ENCODE measurements around the gene MRPL55. TPM values are rescaled to one million over a fixed set of nuclear protein-coding genes. Genes with fewer than 3 reads are reported as not detected.

MRPL55 gene
- total RNA-seq, 1 donor from 2014 or later: 90.3 TPM

DNA sequence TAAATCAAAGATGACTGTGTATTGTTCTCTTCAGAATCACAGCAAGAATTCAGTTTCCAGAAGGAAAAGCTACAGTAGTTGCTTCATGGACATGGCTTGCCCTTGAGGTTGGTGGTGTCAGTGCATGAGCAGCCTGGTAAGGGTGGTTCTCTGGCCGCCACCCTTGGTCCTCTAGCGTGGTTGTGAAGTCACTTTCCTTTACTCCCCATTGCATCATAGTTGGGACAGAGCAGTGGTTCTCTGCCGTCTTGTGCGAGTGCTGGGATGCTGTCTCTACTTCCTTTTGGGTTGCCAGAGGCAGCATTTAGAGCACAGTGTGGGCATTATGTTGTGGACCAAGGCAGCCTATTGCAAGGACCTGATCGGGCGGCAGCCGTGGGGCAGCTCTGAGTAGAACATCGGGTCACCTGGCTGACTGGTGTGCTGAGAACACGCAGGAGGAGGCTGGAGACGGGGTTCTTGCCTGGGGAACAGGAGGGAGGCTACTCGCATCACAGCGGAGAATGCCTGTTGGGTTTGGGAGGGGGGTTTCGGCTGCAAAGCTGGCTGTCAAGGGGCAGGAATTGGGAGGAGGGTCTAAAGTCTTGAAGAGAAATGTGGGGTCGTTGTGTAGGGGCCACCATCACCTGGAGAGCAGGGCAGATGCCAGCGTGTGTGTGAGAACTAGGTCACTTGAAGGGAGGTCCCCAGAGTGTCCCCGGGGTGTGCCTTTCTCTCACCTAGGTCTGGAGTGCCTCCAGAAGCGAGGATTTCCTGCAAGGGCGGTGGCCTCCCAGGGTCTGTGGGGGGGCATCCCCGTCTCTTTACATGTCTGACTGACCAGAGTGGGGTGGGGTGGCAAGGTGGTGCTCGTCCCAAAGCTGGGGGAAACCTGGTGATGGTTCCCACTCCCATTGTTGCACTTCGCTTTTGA is 20.3 kb downstream of the MRPL55 start:
- no peak for DNase-seq (ENCODE audit: extremely low read depth, low read depth, low spot score)

DNA sequence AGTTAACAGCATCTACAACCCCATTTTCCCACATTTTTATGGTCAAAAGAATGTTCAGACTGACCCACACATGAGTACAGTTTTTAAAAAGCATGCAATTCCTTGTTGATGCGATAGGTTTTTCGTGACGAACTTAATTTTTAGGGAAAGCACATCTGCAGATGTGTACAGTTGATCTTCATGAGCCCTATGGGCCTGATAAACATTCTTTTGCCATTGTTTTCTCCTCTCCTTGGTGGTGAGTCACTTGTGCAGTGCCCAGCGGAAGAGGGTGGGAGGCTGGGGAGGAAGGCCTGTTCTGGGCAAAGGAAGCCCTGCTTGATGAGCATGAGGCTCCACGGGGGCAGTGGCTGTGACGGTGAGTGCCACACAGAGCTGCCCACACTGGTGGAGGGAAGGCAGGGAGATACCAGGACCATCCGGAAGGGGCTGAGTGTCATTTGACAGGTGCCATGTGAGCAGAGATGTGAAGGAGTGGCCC is 21.3 kb downstream of the MRPL55 start:
- DNase-seq (ENCODE audit: extremely low read depth, low read depth, low spot score): peak; percentile 69

DNA sequence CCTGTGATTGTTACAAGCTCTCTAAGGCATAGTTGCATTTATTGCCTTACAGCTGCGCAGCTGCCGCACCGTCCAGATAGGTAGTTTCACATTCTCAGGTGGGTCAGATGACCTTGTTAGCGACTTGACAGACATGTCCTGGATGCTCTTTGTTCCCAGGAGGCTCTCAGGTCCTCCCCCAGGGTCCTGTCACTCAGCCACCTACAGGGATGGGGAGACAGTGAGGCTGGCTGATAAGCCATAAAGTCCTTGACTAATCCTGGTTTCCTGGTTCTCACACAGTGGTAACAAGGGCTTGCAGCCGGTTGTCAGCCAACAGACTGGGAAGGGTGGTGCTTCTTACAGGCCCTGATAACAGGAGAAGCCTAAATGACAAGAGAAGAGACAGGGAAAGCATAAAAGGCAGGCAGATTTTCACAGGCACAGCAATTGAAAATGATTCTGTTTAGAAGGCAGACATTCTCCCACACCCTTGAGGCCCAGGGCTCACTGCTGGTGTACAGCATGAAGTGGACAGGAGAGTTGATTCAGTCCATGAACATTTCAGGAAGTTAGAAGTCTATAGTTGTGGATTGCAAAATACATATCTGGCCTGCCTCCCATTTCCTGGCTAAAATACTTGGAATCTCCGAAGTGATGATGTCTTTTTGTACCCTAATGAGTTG is 23.7 kb downstream of the MRPL55 start:
- peak; percentile 41 for DNase-seq (ENCODE audit: extremely low read depth, low read depth, low spot score)

DNA sequence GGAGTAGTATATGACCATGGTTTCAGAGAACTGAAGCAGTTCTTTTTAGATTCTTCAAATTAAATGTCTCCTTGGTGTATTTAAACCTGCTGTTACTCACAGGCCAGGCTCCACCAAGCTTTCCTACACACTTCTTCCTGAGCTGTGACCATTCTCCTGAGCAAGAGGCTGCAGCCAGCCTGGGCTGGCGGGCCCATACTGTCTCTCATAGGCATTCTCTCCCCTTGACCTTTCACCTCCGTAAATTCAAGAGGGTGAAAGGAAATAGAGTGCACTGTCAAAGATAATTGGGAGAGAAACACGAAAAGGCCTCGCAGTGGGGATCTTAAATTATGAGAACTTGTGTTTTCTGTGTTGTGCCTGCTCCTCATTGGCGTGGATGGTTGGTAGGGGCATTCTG is 24.3 kb downstream of the MRPL55 start:
- DNase-seq (ENCODE audit: extremely low read depth, low read depth, low spot score): no peak

DNA sequence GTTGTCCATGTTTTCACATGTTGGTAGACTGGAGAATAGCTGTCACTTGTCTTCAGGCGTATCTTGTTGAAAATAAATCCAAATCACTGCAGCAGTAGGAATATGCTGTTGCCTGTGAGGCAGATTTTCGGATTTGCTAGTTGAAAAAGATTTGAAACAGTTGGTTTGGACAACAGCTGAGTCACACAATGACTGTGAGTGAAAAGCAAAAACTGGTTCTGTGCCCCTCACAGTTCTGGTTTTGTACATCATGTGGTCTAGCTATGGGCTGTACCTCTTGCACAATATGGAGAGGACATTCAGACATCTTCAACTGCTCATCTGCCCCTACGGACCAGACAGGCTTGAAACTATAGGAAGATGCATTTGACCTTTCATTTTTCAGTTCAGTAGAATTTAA is 24.8 kb downstream of the MRPL55 start:
- no peak for DNase-seq (ENCODE audit: extremely low read depth, low read depth, low spot score)

DNA sequence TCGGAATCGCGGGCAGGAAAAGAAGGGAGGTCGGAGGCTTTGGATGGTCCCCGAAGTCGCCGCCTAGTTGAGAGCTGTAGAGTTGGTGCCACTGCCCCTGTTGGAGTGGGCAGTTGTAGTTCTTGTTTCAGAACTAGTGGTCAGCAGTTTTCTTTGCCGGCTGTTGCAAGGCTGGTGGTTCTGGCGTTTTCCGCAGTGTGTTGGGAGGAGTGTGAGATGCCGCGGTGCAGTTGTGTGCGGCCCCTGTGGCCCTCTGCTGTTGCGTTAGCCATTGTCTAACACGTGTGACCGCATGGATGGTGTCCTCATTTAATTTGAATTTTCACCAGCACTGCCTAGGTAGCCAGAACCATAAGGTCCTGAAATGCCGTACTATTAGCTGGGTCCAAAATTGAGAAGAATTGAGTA is 25.2 kb downstream of the MRPL55 start:
- no peak for DNase-seq (ENCODE audit: extremely low read depth, low read depth, low spot score)

DNA sequence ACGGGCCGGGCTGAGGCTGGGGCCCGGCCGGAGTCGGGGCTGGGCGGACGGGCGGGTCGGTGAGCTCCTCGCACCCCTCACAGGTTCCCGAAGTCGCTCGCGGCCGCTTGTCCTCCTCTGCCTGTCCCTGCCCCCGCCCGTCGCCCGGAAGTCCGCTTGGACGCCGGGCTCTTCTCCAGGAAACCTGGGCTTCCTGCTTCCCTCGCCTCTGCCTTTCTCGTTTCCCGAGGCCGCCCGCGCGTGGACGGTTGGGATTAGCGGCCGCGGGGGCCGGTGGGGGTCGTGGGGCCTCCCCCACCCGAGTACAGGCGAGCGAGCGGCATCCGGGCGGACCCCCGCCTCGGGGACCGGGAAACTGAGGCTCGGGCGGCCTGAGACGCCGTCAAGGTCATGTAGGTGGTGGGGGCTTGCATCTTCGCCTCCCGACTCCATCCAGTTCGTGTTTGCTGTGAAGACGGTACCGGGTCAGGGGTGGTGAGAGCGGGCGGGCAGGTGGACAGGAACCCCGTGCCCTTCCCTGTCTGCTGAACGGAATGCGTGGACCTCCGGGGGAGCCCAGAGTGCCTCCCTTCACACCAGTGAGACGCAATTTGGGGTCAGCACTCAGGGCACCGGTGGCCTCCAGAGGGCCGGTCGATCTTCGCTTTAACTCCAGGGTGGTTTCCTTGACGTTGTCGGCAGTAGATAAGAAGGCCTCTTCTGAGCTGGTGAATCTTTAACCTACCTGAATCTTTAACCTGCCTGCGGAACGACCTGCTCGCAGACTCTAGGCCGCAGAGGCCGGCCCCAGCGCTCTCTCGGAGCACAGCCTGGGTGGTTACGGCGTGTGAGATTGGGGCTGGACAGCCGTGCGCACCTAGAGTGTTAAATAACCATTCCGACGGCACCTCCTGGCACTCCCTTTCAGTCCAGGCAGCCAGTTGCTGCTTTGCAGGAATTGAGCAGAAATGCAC is 25.9 kb downstream of the MRPL55 start:
- DNase-seq (ENCODE audit: extremely low read depth, low read depth, low spot score): no peak

DNA sequence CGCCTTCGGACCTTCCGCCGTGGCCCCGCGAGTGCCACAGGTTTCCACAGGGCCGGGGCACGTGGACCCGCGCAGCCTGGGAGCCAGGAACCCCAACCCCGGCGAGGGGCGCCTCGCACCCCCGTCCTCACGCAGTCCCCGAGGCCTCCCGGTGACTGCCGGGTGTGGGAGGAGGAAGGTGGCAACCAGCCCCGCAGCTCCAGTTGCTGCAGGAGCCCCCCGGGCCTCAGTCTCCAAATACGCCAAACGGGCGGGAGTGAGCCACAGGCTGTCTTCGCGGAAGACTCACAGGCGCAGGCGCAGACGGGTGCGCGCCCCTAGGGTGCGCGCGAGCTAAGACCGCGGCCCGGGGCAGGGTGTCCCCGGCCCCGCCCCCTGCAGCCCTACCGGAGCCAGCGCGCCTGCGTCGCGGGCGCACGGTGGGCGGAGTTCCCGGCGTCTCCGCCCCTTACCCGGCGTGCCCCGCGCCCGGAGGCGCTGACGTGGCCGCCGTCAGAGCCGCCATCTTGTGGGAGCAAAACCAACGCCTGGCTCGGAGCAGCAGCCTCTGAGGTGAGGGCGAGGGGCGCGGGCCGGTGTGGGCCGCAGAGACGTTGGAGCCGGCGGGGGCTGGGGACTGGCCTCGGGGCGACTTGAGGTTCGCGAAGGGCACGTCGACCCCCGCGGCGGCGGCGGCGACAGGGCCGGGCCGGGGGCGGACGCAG is 26.7 kb downstream of the MRPL55 start, which contains the start of gene ARF1:
ARF1 (plus strand) TSS at position 495 of the 704 bp plus-strand sequence. CDS start 14,407 bp downstream, outside the sequence.
- DNase-seq (ENCODE audit: extremely low read depth, low read depth, low spot score): no peak

DNA sequence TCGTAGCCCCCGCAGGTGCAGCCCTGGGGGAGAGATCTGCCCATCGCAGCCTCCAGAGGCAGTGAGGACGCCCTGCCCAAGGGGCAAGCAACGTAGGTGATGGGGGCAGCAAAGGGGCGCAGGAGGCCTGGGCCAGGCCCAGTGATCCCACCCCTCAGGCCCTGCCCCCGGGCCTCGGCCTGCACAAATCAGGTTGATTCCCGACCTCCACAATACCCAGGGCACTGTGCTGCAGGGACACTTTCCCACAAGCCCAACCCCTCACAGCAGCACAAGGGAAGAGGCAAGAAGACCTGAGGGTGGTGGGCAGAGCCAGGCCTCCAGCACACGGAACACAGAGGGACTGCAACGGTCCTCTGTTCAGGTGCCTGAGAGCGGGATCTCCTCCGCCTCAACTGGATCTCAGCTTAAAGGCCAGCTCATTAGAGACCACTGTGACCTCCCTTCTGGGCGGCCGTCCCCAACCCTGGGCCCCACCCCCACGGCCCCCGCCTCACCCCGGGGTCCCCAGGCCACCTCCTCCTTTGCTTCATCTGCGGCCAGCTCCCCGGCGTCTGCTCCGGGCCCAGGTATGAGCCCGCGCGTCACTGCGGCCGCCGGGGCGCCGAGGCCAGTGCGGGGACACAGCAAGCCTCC is 27.4 kb downstream of the MRPL55 start:
- no peak for DNase-seq (ENCODE audit: extremely low read depth, low read depth, low spot score)

DNA sequence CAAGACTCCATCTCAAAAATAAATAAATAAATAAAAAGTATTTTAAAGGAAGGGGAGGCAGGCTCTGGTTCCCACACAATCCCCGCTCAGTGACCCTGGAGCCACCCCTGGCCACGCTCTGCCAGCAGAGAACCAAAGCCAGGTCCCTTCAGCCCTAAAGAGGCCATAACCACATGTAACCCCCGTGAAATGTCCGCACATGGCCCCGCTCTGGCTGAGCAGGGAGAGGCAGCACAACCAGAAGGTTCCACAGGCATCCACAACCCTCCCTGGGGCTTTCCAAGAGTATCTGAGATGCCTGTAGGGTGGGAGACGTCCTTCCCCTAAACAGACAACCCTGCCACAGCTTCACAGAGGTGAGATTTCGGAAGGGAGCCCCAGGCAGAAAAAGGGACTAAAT is 28.0 kb downstream of the MRPL55 start:
- DNase-seq (ENCODE audit: extremely low read depth, low read depth, low spot score): no peak

DNA sequence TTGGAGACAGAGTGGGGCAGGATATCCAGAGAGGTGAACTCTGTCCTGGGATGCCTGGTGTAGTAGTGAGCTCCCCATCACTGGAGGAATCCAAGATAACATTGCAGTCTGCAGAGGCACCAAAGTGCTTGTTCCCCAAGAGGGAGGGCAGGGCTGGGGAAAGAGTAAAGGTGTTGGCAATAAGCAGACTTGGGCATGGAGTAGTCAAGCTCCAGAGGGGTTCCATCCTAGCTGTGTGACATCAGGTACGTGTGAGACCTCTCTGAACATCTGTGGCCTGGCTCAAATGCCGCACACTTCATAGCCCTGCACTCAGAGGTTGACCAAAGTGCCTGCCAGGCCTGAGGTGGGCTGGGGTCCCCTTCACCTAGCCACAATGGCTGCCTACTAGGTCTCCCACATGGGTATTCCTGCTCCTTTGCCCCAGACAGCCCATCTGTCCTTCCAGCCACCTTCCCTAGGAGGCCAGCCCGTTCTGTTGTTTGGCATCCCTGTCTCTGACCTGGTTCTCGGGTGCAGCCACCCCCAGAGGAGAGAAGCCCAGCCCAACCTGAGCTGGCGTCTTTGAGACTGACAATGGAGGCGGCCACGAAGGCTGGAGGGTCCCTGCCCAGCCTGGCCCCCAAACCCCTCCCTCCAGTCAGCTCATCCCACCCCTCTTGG is 29.4 kb downstream of the MRPL55 start:
- no peak for DNase-seq (ENCODE audit: extremely low read depth, low read depth, low spot score)

DNA sequence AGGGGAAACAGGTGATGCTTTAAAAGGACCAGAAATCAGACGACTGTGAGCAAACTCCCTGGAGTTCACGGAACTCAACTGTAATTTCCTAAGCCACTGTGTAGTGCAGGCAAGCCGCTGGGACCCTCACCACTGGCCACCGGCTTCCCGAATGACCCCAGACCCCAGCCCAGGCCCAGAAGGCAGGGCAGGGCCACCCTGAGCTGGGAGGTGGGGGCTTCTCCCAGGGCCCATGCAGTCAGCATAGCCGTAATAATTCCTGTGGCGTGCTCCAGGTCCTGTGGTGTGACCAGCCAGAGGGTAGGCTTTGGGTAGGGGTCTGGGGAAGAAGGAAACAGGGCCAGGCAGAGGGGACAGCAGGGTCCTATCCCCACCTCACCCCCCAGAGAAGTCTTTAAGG is 30.1 kb downstream of the MRPL55 start:
- DNase-seq (ENCODE audit: extremely low read depth, low read depth, low spot score): no peak

DNA sequence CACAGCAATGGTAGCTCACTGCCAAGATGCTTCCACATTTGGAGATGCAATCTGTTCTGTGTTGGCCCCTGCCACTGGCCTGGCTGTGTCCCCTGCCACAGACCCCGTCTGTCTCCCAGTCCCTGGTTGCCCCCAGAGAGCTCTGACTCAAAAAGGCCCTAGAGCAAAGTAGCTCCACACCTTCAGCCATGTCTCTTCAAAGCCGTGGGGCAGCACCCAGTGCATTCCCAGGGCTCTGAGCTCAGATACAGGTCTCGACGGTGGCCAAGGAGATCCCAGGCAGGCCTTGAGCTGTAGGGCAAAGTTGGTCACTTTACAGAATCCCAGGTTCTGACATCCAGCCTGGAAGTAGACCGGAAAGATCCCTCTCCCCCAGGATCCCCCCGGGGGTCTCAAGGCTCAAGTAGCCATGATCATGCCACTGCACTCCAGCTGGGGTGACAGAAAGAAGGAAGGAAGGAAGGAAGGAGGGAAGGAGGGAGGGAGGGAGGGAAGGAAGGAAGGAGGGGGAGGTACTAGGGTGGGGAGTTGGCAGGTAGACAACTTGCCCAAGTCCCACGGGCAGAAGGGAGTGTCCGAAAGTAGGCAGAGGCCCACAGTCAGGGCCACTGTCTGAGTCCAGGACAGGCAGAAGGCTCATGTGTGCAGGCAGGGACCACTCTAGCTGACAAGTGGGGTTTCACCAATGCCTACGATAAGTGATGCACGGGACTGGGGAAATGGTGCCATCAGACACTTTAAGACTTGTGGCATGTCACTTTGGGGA is 31.4 kb downstream of the MRPL55 start:
- DNase-seq (ENCODE audit: extremely low read depth, low read depth, low spot score): no peak

DNA sequence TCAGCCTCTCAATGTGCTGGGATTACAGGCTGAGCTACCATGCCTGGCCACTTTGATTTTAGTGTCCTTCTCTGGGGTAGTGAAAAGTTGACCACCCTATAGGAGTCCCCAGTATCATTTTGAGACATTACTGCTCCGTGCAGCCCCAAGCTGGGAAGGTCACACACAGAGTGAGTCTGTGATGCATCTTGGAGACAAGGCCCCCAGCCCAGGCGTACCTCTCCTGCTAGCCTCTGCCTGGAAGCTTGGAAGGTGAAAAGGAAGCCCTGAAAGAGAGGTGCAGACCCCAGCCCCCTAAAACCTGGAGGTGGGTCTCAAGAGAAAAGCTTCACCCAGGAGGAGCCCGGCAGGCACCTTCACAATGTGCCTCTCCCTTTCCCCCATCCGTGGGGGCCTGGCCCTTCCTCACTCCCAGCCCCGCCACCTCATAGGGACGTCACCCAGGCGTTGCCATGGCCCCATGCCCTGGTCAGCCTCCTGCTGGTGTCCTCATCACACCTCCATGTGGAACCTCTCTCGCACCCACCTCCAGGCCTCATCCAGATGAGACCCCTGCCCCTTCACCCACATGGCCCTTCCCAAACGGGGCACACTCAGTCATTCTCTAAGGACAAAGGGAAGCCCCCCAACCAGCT is 32.2 kb downstream of the MRPL55 start:
- no peak for DNase-seq (ENCODE audit: extremely low read depth, low read depth, low spot score)

DNA sequence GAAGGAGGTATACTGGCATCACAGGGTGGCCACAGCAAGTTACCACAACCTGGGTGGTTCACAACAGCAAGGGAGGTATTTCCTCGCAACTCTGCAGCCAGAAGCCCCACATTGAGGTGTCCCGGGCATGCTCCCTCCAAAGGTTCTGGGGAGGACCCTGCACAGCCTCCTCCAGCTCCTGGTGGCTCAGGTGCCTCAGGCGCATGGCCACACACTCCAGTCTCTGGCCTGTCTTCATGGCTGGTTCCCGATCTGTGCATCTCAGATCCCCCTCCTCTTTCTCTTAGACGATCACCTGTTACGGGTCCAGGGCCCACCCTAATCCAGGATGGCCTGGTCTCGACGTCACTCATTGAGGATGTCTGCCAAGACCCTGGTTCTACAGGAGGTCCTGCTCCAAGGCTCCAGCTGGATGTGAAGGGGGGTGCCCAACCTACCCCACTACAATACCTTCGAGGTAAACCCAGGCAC is 33.3 kb downstream of the MRPL55 start:
- no peak for DNase-seq (ENCODE audit: extremely low read depth, low read depth, low spot score)

DNA sequence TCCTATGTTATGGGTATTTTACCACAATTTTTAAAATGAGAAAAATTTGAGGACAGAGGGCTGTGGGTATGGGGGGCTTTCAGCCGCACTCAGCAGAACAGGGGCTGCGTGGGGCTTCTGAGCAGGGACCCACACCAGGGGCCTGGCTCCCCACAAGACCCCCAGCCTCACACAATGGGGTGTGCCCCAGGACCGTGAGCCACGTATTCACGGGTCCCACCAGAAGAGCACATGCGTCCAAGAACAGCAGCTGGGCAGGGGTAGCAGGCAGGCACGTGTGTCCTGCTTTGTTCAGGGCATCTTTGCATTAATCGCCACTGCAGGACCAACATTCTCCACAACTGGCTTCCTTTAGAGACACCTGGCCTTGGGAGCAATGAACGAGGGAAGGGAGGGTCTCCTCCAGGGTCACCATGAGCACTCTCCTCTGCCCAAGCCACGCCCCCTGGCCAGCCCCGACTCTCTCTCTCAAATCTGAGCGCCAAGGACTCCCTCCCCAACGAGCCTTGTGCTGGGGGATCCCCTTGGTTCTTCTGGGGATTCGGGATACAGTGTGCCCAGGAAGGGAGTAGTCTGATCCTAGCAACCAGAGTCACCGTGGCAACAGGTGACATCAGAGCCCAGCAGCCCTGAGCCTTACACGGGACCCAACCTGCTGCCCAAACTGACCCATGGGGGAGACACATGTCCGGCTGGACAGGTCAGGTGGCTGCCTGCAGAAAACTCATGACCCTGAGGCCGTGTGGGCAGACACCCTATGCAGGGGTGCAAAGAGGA is 34.0 kb downstream of the MRPL55 start:
- DNase-seq (ENCODE audit: extremely low read depth, low read depth, low spot score): no peak
